Upper lobe of left lung (tissue), 6 donors: ENCODE results near the gene UST. TPM values are rescaled to one million over a fixed set of nuclear protein-coding genes. Genes with fewer than 3 reads are reported as not detected.
"Not testable (repeated sequence)": the region's sequence is repeated elsewhere in the genome, so short reads cannot be mapped to it uniquely, and the experiment has no call there.

Experiments
- ATAC-seq, 2 donors: fragments of 200-7000 bp; cut with Tn5 transposase; one replicate each; pipeline ENCODE4 v1.9.1; 2022; ENCODE audit warnings: mild to moderate bottlenecking in 2 of 2, moderate library complexity in 2 of 2; ENCODE audit not compliant: low FRiP score in 2 of 2
- DNase-seq, 2 donors: peaks; one replicate each; pipeline ENCODE4 v3.0.0-alpha.2; 2019 to 2020
- H3K27ac ChIP-seq, 4 donors: fragments of 200-600 bp; sonication (generic); one replicate each; pipeline ENCODE4 v1.5.1; 2016 to 2019
- H3K27me3 ChIP-seq, 4 donors: fragments of 200-600 bp; sonication (generic); one replicate each; pipeline ENCODE4 v1.5.1; 2017 to 2019
- H3K36me3 ChIP-seq, 4 donors: fragments of 200-600 bp; sonication (generic); one replicate each; pipeline ENCODE4 v1.5.1; 2016 to 2019
- H3K4me1 ChIP-seq, 4 donors: fragments of 200-600 bp; sonication (generic); one replicate each; pipeline ENCODE4 v1.5.1; 2018 to 2019
- H3K4me3 ChIP-seq, 4 donors: fragments of 200-600 bp; sonication (generic); one replicate each; pipeline ENCODE4 v1.5.1; 2017 to 2019; ENCODE audit warnings: mild to moderate bottlenecking in 2 of 4, moderate library complexity in 1 of 4
- H3K9me3 ChIP-seq, 4 donors: fragments of 200-600 bp; sonication (generic); one replicate each; pipeline ENCODE4 v1.5.1; 2018 to 2019
- EP300 ChIP-seq, 4 donors: sonication (generic); formaldehyde crosslinking; IDR thresholded peaks; one replicate each; pipeline ENCODE4 v1.5.1; 2017; ENCODE audit warnings: antibody characterized with exemption in 4 of 4, control low read depth in 2 of 4
- POLR2A ChIP-seq, 4 donors: fragments of 450-650 bp; IDR thresholded peaks; one replicate each; pipeline ENCODE4 v1.5.1; 2016 to 2017; ENCODE audit warnings: antibody characterized with exemption in 4 of 4, mild to moderate bottlenecking in 2 of 4
- POLR2AphosphoS5 ChIP-seq, 2 donors: sonication (generic); formaldehyde crosslinking; IDR thresholded peaks; one replicate each; pipeline ENCODE4 v1.5.1; 2017; ENCODE audit warnings: antibody characterized with exemption in 2 of 2
- WGBS, 2 donors: methylation state at CpG; one replicate each; pipeline ENCODE4 v1.1.5; 2017 to 2018; 5-methylcytosine and 5-hydroxymethylcytosine counted together
- total RNA-seq, 6 donors: library from RNA; depleted of rRNA in 4 of 6; stranded (reverse); fragments of >200 nt in 4 of 6; gene quantifications; one replicate each; pipeline versions ENCODE4 v1.1.0 to v1.2.1, GENCODE V29; 2016 to 2021
- TF ChIP-seq, protein P1 (sequence below), 6 experiments: fragments of 450-650 bp in 4 of 6; fragments of 200-600 bp in 2 of 6; sonication (generic) in 2 of 6; IDR thresholded peaks; one replicate each; pipeline ENCODE4 v1.5.1; 2016 to 2019; ENCODE audit warnings: antibody characterized with exemption in 6 of 6
- donor health status: DM: no; HTN: no; CAD: no; lungs with moderate emphysema.
- donor health status: DM: no; HTN: yes; CAD: no; lungs with severe emphysema.

UST gene
- total RNA-seq, 6 donors from 2014 or later: 10.2 to 21.6 (median 14.2) TPM

DNA sequence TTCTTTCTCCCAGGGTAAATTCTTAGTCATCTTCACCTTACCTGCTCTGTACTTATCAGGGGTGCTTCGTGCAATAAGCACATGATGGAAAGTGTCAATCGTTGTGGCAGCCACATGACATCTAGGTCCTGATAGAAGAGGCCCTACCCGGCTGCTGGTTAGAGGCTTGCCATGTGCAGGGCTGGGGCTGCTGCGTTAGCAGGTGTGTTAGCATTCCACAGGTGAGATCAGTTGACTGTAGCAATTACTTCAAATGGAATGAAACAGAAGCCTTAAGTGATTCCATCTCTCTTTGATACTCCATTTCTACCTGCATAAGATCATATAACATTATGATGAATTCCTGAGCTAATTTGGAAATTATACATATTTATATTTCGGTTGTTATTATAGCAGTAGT lies 127.0 kb downstream of the UST start:
- no peak for DNase-seq
- TF ChIP-seq POLR2A (IDR thresholded peaks at IDR 0.05): no peak
- TF ChIP-seq EP300 (IDR thresholded peaks at IDR 0.05): no peak
- TF ChIP-seq, protein P1, sequence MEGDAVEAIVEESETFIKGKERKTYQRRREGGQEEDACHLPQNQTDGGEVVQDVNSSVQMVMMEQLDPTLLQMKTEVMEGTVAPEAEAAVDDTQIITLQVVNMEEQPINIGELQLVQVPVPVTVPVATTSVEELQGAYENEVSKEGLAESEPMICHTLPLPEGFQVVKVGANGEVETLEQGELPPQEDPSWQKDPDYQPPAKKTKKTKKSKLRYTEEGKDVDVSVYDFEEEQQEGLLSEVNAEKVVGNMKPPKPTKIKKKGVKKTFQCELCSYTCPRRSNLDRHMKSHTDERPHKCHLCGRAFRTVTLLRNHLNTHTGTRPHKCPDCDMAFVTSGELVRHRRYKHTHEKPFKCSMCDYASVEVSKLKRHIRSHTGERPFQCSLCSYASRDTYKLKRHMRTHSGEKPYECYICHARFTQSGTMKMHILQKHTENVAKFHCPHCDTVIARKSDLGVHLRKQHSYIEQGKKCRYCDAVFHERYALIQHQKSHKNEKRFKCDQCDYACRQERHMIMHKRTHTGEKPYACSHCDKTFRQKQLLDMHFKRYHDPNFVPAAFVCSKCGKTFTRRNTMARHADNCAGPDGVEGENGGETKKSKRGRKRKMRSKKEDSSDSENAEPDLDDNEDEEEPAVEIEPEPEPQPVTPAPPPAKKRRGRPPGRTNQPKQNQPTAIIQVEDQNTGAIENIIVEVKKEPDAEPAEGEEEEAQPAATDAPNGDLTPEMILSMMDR (IDR thresholded peaks at IDR 0.05): no peak
- no peak for TF ChIP-seq POLR2AphosphoS5 (IDR thresholded peaks at IDR 0.05)

GRCh38 chr6:148874698-148875293 lies 128.0 kb downstream of the UST start:
- H3K27ac ChIP-seq: no peak overlapping the region

More for the DNA sequence above, 127.0 kb downstream of the UST start:
- no peaks in the 10 kb centered on the region for H3K9me3 ChIP-seq
- H3K36me3 ChIP-seq: no peaks in the 10 kb centered on the region
- no peak overlapping the region for H3K4me3 ChIP-seq
- no peak overlapping the region for H3K27ac ChIP-seq
- H3K4me1 ChIP-seq: no peaks in the 10 kb centered on the region
- no peak for ATAC-seq
- no peaks in the 10 kb centered on the region for H3K27me3 ChIP-seq
- WGBS, 2 donors: 79 to 85% methylated on average over 5 of the region's 5 CpGs

DNA sequence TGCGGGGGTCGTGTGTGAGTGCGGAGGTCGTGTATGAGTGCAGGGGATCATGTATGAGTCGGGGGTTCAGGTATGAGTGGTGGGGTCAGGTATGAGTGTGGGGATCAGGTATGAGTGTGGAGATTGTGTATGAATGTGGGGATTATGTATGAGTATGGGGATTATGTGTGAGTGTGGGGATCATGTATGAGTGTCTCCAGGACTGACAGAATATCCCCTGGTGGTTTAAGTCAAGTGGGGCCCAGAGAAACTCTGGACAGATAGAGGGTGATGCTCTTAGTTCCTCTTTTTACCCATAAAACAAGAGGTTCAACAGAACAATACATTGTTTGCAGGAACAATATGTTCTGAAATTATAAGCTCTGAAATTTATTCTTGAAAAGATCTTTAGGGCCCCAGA lies 131.9 kb downstream of the UST start:
- H3K9me3 ChIP-seq: no peaks in the 10 kb centered on the region
- ATAC-seq (no peak), DNase-seq (no peak)
- H3K4me3 ChIP-seq: no peak overlapping the region
- H3K27me3 ChIP-seq: no peaks in the 10 kb centered on the region
- WGBS, 2 donors: 67 to 77% methylated on average over 5 of the region's 5 CpGs
- no peak overlapping the region for H3K27ac ChIP-seq
- TF ChIP-seq EP300 (IDR thresholded peaks at IDR 0.05): no peak
- no peak for TF ChIP-seq POLR2AphosphoS5 (IDR thresholded peaks at IDR 0.05)
- TF ChIP-seq, protein P1 (IDR thresholded peaks at IDR 0.05): no peak
- TF ChIP-seq POLR2A (IDR thresholded peaks at IDR 0.05): no peak
- no peaks in the 10 kb centered on the region for H3K36me3 ChIP-seq
- H3K4me1 ChIP-seq: no peaks in the 10 kb centered on the region

More at GRCh38 chr6:148874698-148875293, 128.0 kb downstream of the UST start:
- Histone ChIP-seq H3K4me3 (no peak overlapping the region), H3K27me3 (no peaks in the 10 kb centered on the region), H3K36me3 (no peaks in the 10 kb centered on the region), H3K4me1 (no peaks in the 10 kb centered on the region), H3K9me3 (no peaks in the 10 kb centered on the region)
- no peak for TF ChIP-seq POLR2A (IDR thresholded peaks at IDR 0.05)
- no peak for TF ChIP-seq EP300 (IDR thresholded peaks at IDR 0.05)
- TF ChIP-seq POLR2AphosphoS5 (IDR thresholded peaks at IDR 0.05): no peak
- TF ChIP-seq, protein P1 (IDR thresholded peaks at IDR 0.05): no peak
- DNase-seq: no peak
- WGBS, 2 donors: 61 to 81% methylated on average over 9 of the region's 9 CpGs
- no peak for ATAC-seq

DNA sequence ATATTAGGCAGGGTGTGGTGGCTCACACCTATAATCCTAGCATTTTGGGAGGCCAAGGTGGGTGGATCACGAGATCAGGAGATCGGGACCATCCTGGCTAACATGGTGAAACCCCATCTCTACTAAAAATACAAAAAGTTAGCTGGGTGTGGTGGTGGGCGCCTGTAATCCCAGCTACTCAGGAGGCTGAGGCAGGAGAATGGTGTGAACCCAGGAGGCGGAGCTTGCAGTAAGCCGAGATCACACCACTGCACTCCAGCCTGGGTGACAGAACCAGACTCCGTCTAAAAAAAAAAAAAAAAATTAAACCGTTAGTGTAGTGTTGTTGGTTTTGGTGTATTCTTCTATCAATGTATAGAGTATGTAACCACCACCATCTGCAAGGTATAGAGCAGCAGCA lies 133.9 kb downstream of the UST start:
- H3K27ac ChIP-seq, H3K4me1 ChIP-seq, H3K9me3 ChIP-seq, H3K36me3 ChIP-seq, ATAC-seq, H3K27me3 ChIP-seq, H3K4me3 ChIP-seq, DNase-seq: not testable (repeated sequence)
- WGBS, 2 donors: 90 to 93% methylated on average over 7 of the region's 7 CpGs

GRCh38 chr6:148881593-148882311 lies 134.9 kb downstream of the UST start:
- DNase-seq (no peak), ATAC-seq (no peak)
- no peaks in the 10 kb centered on the region for H3K36me3 ChIP-seq
- TF ChIP-seq EP300 (IDR thresholded peaks at IDR 0.05): no peak
- TF ChIP-seq, protein P1 (IDR thresholded peaks at IDR 0.05): no peak
- no peak for TF ChIP-seq POLR2A (IDR thresholded peaks at IDR 0.05)
- no peak for TF ChIP-seq POLR2AphosphoS5 (IDR thresholded peaks at IDR 0.05)
- no peaks in the 10 kb centered on the region for H3K4me1 ChIP-seq
- H3K27me3 ChIP-seq: no peaks in the 10 kb centered on the region
- H3K4me3 ChIP-seq: no peak overlapping the region
- WGBS, 2 donors: 77 to 81% methylated on average over 9 of the region's 9 CpGs
- H3K27ac ChIP-seq: no peak overlapping the region
- H3K9me3 ChIP-seq: no peaks in the 10 kb centered on the region
